Measurements from ENCODE around the gene AKAP13.
"Not testable (repeated sequence)": the region's sequence is repeated elsewhere in the genome, so short reads cannot be mapped to it uniquely, and the experiment has no call there.

Gene AKAP13, protein sequence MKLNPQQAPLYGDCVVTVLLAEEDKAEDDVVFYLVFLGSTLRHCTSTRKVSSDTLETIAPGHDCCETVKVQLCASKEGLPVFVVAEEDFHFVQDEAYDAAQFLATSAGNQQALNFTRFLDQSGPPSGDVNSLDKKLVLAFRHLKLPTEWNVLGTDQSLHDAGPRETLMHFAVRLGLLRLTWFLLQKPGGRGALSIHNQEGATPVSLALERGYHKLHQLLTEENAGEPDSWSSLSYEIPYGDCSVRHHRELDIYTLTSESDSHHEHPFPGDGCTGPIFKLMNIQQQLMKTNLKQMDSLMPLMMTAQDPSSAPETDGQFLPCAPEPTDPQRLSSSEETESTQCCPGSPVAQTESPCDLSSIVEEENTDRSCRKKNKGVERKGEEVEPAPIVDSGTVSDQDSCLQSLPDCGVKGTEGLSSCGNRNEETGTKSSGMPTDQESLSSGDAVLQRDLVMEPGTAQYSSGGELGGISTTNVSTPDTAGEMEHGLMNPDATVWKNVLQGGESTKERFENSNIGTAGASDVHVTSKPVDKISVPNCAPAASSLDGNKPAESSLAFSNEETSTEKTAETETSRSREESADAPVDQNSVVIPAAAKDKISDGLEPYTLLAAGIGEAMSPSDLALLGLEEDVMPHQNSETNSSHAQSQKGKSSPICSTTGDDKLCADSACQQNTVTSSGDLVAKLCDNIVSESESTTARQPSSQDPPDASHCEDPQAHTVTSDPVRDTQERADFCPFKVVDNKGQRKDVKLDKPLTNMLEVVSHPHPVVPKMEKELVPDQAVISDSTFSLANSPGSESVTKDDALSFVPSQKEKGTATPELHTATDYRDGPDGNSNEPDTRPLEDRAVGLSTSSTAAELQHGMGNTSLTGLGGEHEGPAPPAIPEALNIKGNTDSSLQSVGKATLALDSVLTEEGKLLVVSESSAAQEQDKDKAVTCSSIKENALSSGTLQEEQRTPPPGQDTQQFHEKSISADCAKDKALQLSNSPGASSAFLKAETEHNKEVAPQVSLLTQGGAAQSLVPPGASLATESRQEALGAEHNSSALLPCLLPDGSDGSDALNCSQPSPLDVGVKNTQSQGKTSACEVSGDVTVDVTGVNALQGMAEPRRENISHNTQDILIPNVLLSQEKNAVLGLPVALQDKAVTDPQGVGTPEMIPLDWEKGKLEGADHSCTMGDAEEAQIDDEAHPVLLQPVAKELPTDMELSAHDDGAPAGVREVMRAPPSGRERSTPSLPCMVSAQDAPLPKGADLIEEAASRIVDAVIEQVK (N-terminal part only)

DNA sequence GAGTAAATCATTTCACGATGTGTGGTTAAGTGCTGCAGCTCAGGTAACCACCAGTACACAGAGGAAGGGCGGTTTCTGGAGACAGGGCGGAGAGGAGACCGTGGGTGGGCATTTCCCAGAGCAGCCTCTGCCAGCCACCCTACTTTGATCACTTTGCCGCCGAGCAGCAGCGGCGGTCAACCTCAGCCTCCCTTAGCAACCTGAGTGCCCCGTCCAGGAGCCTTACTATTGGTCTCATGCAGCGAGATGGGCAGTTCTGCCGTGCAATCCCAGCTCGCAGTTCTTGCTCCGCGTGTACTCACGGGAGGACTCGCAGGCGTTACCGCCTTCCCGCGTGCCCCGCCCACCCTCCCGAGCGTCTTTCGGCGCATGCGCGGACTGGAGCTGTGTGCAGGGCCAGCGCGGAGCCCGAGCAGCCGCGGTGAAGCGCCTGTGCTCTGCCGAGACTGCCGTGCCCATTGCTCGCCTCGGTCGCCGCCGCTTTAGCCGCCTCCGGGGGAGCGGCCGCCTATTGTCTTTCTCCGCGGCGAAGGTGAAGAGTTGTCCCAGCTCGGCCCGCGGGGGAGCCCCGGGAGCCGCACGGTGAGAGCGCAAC, at the start of gene AKAP13:
Gene AKAP13 (plus strand): TSS at position 387 of the 595 bp plus-strand sequence. CDS start 105,118 bp downstream, outside the sequence.
- peak; percentile 93 for DNase-seq

DNA sequence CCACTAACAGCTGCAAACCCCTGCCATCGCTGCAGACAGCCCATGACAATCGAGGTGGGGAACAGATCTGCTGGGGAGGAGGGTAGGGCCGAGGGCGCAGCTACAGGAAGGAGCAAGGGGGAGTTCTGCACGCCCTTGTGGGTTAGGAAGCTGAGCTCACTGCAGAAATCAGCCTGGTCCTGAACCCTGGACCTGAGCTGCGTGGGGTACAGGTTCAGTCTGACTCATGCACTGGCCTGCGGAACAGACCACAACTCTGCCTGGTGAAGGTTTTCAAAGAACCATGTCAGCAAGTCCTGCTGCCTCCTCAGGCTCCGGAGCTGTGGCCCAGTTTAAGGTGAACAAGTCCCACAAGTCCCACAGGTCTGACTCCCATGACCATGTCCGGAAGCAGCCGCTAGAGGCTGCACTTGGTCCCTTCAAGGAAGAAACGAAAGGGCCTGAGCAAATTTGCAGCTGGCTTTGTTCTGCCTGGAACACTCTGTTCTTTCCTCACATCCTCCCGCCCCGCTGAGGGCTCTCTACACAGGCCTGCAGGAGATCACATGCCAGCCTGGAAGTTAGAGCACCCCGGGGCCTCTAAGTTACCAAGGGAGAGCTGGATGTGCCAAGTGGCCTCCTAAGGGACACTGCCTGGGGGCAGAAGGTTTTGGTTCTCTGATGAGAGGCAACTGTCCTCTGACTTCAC, 49.4 kb upstream of the AKAP13 start:
- peak; percentile 23 to 52 for DNase-seq

DNA sequence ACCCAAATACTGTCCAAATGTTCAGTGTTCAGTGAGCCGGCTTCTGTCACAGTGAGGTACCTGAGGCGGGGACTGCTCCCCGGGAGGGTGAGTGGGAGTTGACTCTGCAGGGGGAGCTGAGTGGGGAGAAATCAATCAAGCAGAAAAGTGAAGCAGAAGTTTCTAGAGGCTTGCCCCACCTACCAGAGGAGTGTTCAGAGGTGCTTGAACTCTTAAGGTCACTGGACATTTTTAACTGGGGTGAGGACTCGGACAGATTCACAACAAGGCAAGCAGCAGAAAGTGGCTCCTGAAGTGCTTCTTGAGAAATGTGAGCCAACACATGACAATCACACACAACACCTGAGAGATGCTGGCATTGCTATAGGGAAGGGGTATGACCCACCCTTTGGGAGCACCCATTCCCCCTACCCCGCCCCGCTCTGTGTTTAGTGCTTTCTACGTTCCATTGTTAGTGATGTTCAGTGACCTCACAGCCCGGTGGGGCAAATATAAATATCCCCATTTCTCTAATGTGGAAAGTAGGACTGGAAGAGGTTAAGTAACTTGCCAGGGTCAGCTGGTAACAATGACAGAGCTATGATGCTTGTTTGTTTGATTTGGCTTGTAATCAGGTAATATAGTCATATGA, 48.6 kb upstream of the AKAP13 start:
- DNase-seq: no peak

DNA sequence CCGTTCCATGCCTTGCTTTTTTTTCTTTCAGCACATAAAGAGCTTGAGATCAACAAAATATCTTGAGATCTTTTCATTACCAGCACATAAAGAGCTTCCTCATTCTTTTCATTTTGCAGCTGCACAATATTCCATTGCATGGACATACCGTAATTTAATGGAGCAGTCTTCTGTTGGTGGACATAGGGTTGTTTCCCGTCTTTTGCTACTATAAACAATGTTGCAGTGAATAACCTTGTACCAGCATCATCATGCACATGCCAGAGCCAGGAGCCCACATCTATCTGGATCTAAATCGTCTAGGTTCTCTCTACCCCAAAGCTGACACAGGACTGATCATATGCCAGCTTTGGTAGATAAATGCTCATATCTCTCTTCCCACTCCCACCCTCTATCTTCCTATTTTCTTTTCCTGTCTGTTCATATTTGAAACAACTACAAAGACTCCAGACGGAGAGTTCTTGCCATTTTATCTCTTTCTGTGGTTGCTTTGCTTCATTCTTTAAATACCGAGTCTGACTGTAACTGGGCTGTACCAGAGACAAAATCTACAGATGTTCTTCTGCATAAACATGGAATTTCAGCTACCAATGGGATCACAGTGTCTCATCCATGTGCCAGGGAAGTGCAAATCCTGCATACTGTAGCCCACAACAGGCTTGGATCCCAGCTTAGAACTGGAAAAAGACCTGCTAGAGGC, 47.1 kb upstream of the AKAP13 start:
- DNase-seq: no peak

DNA sequence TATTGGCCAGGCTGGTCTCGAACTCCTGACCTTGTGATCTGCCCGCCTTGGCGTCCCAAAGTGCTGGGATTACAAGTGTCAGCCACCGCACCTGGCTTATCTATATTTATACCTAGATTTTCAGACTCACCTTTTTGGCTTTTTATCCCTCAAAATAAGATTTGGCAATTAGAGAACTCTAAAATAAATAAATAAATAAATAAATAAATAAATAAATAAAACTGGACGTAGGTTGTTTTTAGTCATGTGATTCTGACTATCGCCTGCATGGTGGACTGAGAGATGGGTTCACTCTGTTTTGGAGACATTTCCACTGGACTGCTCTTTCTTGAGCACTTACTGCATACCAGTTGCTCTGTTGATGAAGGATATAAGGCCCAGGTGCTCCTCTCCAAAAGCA, 46.2 kb upstream of the AKAP13 start:
- DNase-seq: no peak

DNA sequence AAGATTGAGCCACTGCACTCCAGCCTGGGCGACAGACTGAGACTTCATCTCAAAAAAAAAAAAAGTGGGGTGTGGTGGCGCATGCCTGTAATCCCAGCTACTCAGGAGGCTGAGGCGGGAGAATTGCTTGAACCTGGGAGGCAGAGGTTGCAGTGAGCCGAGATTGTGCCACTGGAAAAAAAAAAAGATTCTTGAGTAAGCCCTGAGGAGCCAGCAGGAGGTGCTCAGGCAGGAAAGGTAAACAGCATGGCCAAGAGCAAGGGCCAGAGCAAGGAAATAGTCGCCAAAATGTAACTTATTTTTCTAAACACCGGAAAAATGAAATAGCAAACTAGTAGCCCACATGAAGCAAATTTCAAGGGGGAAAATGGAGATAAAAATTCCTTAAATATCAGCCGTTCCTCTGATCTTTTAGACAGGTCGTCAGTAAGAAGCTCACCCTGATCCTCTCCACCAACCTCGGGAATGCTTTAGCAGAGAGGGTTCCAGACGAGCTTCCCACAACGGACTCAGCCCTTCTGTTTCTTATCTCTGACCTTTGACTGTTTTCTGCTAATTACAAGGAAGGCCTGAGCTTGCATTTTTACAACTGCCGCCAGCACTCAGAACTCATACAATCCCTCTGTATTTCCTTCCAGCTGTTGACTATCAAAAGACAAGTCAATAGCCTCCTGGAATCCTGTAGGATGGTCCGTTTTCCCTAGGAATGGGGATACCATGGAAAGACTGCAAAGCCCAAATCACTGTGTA, 45.0 kb upstream of the AKAP13 start:
- DNase-seq: no peak

DNA sequence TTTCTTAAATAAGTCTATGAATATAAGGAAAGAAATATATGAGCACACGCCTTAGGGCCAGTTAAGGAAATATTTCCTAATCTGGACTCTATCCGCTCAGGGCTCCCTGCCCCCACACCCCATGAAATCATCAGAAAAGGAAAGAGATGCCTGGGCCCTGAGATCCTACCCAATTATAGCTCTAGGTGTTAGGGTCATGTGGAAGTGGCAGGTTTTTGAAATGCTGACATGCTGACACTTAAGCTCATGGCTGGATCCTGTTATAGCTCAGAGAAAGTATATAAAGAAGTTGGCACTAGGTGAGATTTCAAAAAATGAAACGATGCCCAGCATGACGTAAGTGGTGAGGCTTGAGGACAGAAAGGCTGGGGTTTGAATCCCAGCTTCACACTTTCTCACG, 43.5 kb upstream of the AKAP13 start:
- no peak for DNase-seq

DNA sequence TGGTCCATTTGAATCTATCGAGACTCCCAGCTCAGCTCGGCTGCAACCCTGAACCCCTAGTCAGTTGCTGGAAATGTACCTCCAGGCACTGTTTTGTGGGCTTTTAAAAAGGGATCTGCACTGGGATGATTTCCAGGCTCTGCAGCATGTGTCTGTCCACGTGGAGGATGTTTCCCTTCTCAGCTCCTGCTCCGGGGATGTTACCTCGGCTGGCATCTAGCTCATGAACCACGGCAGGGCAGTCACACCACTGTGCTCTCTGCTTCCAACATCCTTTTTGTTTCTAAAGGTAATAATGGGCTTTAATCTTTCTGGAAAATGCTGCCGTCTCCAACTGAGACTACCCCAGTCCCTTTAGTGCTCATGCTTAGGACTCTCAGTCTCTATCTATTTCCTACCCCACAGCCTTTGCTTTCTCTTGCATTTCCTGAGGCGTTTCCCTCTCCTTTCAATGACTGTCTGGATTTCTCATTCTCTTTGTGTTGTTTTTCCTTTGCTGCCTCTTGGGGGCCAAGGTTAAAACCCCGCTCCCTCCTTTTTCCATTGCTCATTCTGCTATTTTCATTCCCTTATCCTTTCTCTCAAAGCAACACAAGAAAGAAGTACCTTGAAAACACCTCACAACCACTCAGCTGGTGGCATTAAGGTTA, 42.9 kb upstream of the AKAP13 start:
- DNase-seq: no peak

DNA sequence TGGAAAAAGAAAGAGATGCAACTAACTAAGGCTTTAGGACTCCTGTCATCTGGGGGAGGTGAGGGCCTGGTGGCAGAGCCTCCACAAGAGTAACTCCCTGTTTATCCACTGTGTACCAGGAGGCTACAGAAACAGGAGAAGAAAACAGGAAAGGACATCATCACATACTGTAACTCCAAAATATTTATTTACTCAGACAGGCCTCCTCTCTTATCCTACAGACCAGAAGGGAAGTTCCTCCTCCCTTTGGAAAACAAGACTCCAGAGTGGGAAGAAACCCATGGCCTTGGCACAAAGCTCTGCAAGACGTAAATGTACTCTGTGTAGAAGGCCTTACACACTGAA, 40.1 kb upstream of the AKAP13 start:
- no peak for DNase-seq

DNA sequence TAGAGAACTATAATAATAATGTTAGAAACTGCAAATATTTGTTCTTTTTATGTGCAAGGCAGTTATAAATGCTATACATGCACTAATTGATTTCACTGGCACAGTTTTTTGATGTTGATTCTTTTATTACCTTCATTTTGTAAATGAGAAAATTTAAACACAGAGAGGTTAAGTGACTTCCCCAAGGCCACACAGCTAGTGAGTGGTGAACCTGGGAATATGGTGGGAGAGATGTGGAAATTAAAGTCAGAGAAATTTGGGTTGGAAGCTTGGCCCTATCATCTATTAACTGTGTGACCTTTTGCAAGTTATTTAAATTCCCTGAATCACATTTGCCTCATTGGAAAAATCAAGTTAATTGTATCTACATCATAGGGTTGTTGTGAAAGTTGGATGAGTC, 39.6 kb upstream of the AKAP13 start:
- no peak for DNase-seq

DNA sequence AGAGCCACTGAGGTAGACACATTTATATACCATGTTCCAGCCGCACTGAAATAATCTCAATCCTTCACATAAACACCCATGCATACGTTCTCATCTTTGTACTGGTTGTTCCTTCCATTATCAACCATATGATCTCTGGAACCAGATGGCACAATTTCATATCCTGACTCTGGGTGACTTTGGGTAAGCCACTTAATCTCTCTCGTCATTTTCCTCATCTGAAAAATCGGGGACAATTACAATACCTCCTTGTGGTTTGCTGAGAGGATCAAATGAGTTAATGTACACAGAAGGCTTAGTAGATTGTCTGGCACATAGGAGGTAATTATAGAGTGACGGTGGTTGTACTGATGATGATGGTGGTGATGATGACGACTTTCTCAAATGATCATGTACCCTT, 38.2 kb upstream of the AKAP13 start:
- DNase-seq: not testable (repeated sequence)

DNA sequence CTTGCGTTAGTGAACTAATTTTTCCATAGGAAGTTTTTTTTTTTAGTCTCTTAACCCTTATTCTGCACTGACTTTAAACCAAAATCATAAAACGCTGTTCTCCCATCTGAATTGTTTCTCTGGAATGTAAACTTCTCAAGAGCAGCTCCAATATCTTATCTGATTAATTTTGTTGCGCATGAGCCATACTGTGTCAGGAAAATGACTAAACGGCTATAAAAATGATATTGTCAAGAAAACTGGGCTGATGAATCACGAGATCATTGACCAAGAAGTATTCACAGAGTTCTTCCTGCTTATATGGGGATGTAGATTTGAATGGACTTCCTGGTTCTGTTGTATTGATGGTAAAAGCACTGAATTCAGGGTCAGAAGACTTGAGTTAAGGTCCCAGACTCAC, 37.0 kb upstream of the AKAP13 start:
- not testable (repeated sequence) for DNase-seq

DNA sequence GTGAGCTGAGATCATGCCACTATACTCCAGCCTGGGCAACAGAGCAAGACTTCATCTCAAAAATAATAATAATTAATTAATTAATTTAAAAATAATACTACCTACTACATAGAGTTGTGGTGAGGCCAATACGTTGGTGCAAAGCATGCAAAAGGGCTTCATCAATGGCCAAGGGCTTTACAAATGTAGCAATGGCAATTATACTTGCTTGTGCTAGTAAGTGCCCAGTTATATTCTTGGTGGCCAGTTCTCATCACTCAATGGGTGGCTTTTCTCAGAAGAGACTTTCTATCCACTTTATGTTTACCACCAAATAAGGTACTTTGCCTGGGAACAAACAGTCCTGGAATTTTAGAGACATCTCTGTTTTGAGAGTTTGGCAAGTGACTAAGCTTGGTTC, 36.2 kb upstream of the AKAP13 start:
- not testable (repeated sequence) for DNase-seq

DNA sequence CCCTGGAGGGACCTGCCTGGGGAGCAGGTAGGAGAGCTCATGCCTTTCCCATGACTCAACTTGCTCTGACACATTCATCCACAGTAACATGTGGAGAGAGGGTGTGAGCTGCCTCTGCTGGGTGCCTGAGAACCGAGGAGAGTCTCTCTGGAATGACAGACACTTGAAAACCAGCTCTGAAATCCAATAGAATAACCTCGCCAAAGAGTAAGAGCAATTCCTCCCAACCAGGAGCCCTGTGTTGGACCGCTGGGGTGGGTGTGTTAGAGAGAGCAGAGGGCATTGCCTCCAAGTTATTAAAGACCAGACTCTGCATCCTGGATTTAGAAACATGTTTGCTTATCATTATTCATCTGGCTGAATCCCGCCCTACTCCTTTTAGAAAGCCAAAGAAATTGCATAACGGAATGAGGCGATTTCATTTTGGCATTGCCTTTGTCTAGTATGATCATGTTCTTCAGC, 35.7 kb upstream of the AKAP13 start:
- DNase-seq: not testable (repeated sequence)

DNA sequence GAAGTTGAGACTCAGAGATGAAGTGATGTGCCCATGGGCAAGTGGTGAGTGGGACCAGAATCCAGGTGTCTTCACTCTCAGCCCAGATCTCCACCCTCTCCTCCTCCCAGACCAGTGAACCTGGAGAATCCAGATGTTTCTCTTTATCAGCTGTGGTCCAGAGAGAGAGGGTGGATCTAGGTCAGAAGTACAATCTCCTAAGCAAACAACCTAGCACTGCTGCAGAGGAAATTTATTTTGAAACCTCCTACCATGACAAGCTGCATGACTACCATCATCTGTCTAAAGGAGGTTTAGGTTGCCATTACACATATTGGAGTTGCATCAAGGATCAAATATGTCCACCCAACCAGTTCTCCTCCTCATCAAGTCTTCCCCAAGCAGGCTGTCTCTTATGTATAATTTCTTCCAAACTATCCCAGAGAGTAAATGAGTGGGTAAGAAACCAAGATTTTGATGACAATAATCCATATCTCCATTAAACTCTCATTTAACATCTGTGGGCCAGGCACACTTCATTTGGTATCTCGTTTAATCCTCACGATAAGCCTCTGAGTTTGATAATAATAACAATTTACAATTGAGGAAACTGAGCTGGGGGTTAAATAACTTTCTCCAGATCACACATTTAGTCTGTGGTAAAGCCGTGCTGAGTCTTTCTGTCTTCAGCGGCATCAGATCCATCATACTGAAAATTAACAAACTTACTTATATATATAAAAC, 35.0 kb upstream of the AKAP13 start:
- not testable (repeated sequence) for DNase-seq

DNA sequence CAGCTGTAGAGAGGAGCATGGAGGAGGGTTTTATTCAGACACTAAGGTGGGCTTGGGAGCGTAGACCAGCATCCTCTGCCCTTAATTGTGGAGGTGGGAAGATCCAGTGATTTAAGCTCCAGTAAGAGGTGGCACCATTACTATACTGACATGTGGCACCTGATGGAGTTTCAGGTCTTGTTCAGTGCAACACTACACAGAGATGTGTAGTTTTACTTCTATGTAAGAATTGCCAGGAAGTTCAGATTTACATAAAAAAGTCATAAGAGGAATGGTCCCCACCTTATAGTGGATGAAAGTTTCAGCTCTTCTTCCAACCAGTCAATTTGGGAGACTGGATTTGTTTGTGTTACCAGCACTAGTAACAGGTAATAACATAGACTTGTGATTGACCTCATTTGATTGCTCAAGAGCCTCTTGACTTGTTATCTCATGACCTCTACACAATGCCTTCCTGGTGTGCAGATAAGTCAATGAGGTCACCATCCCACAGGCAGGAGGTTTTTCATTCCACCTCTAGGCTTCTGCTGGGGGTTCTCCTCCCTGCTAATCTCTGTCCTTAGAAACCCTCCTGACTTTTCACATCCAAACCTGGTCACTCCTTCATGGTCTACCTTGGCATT, 33.8 kb upstream of the AKAP13 start:
- DNase-seq: not testable (repeated sequence)

DNA sequence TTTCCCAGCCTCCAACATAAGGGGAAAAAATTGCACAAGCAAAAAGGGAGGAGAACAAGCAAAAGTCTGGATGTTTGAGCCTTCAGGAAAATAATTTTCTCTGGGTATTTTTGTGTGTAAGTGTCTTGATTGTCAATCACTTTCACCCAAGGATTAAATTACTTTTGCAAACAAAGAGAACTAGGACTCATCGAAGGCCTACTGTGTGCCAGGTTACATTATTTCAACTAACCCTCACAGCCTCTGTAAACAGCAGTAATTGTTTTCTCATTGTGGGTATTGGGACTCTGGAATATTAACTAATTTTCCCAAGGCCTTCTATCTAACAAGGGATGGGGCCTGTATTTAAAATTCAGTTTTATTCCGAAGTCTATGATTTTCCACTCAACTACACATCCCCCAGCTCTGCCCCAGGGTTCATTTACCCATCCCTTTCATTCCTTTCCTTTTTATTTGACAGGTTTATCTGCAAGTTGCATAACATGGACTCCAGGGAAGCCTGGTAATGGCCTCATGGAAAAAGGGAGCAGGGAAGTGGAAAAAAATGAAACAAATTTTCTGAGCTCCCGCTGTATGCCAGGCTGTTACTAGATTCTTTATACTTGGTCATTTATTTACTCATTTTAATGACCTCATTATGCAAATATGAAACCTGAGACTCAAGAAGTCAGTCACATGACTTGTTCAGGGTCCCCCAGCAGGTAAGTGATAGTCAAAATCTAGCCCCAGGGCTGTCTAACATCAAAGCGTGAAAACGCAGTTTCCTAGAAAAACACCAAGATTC, 32.9 kb upstream of the AKAP13 start:
- not testable (repeated sequence) for DNase-seq

Data from NCI-H1930 (cell line).